Measurements from ENCODE around the gene TAS2R9.
"Not testable (repeated sequence)": the region's sequence is repeated elsewhere in the genome, so short reads cannot be mapped to it uniquely, and the experiment has no call there.

Gene TAS2R9

GRCh38 chr12:10810068-10810467, at the start of gene TAS2R9:
TSS of gene TAS2R9 (minus strand) at chr12:10810168. CDS start at chr12:10810075, 93 bp downstream.
- no peak for DNase-seq

GRCh38 chr12:10855807-10856206, 45.8 kb upstream of the TAS2R9 start:
- no peak for DNase-seq

- no peak for DNase-seq
Measured at GRCh38 chr12:10853776-10854175, 43.8 kb upstream of the TAS2R9 start.

- no peak for DNase-seq
Measured at GRCh38 chr12:10851243-10851858, 41.4 kb upstream of the TAS2R9 start.

GRCh38 chr12:10849425-10849878, 39.5 kb upstream of the TAS2R9 start, which contains the start of gene PRR4:
TSS of gene PRR4 (minus strand) at chr12:10849475. CDS start at chr12:10849437, 38 bp downstream.
- no peak for DNase-seq

- DNase-seq: no peak
Measured at GRCh38 chr12:10847744-10848143, 37.8 kb upstream of the TAS2R9 start.

- DNase-seq: no peak
Measured at GRCh38 chr12:10842862-10843261, 32.9 kb upstream of the TAS2R9 start.

- no peak for DNase-seq
Measured at GRCh38 chr12:10838461-10838860, 28.5 kb upstream of the TAS2R9 start.

- no peak for DNase-seq
Measured at GRCh38 chr12:10829994-10830393, 20.0 kb upstream of the TAS2R9 start.

GRCh38 chr12:10826258-10826657, 16.3 kb upstream of the TAS2R9 start, which contains the start of gene TAS2R10:
TSS of gene TAS2R10 (minus strand) at chr12:10826358. CDS start at chr12:10826269, 89 bp downstream.
- DNase-seq: no peak

GRCh38 chr12:10824957-10825356, 15.0 kb upstream of the TAS2R9 start:
- DNase-seq: no peak

GRCh38 chr12:10811883-10812536, 2.0 kb upstream of the TAS2R9 start:
- DNase-seq: no peak

GRCh38 chr12:10807186-10807585, 2.8 kb downstream of the TAS2R9 start, which contains the start of gene TAS2R8:
TSS of gene TAS2R8 (minus strand) at chr12:10807286. CDS start at chr12:10806980, 306 bp downstream.
- DNase-seq: no peak

- no peak for DNase-seq
Measured at GRCh38 chr12:10802587-10802986, 7.4 kb downstream of the TAS2R9 start, which contains the start of gene TAS2R7. TSS of gene TAS2R7 (minus strand) at chr12:10802627. CDS start at chr12:10802570, 57 bp downstream.

- DNase-seq: no peak
Measured at GRCh38 chr12:10801741-10802140, 8.2 kb downstream of the TAS2R9 start.

GRCh38 chr12:10794222-10794621, 15.7 kb downstream of the TAS2R9 start:
- no peak for DNase-seq

GRCh38 chr12:10791769-10792168, 18.2 kb downstream of the TAS2R9 start:
- DNase-seq: not testable (repeated sequence)

GRCh38 chr12:10783252-10783651, 26.7 kb downstream of the TAS2R9 start:
- no peak for DNase-seq

GRCh38 chr12:10779103-10779502, 30.9 kb downstream of the TAS2R9 start:
- DNase-seq: no peak

GRCh38 chr12:10771132-10771733, 38.7 kb downstream of the TAS2R9 start:
- DNase-seq: peak; percentile 2 to 58

- DNase-seq: no peak
Measured at GRCh38 chr12:10759657-10760056, 50.3 kb downstream of the TAS2R9 start.
